A673 (cell line): ENCODE data around the gene HSPB6. TPM values are rescaled to one million over a fixed set of nuclear protein-coding genes. Genes with fewer than 3 reads are reported as not detected.

ENCODE experiments used
- BruUV-seq: library from RNA; stranded (reverse); fragments of 400-500 nt; replicated peaks from 2 replicates; lab custom pipeline; 2021; lab: Mats Ljungman, UMichigan
- CTCF ChIA-PET: fragments of 300-600 bp; sonication (Branson Sonifier 250); formaldehyde crosslinking; loops from one replicate; lab custom pipeline; 2022; ENCODE audit warnings: antibody characterized with exemption; lab: Charles Lee
- POLR2A ChIA-PET: fragments of 300-600 bp; sonication (Branson Sonifier 250); formaldehyde crosslinking; loops from one replicate; lab custom pipeline; 2022; ENCODE audit warnings: antibody characterized with exemption; ENCODE audit not compliant: low non-redundant PET; lab: Charles Lee
- DNase-seq: peaks from one replicate; pipeline ENCODE4 v3.0.0-alpha.2; 2015; ENCODE audit warnings: low spot score
- H3K27ac ChIP-seq: fragments of 200-600 bp; sonication (generic); 2 replicates; pipeline ENCODE4 v1.5.1; 2016; ENCODE audit warnings: mixed run types, low read depth, mild to moderate bottlenecking, mixed read lengths, antibody characterized with exemption, low read length; ENCODE audit not compliant: poor library complexity, severe bottlenecking
- H3K27me3 ChIP-seq: fragments of 200-600 bp; sonication (generic); replicated peaks from 2 replicates; pipeline ENCODE4 v1.6.1; 2017; ENCODE audit warnings: mixed run types, low read depth, mild to moderate bottlenecking, mixed read lengths, antibody characterized with exemption, low read length; ENCODE audit not compliant: insufficient read depth, poor library complexity
- H3K36me3 ChIP-seq: fragments of 200-600 bp; sonication (generic); 2 replicates; pipeline ENCODE4 v1.6.1; 2016; ENCODE audit warnings: mixed run types, mild to moderate bottlenecking, mixed read lengths, antibody characterized with exemption, low read length; ENCODE audit not compliant: insufficient read depth, poor library complexity, severe bottlenecking
- H3K4me1 ChIP-seq: fragments of 200-600 bp; sonication (generic); 2 replicates; pipeline ENCODE4 v1.6.1; 2017; ENCODE audit warnings: mixed run types, mild to moderate bottlenecking, mixed read lengths, antibody characterized with exemption, low read length; ENCODE audit not compliant: insufficient read depth, poor library complexity, severe bottlenecking
- H3K4me3 ChIP-seq: fragments of 200-600 bp; sonication (generic); 2 replicates; pipeline ENCODE4 v1.5.1; 2016; ENCODE audit warnings: low read depth, mixed run types, mild to moderate bottlenecking, mixed read lengths, low read length; ENCODE audit not compliant: poor library complexity, severe bottlenecking
- H3K9me3 ChIP-seq: fragments of 200-600 bp; sonication (generic); 2 replicates; pipeline ENCODE4 v1.6.1; 2016; ENCODE audit warnings: mixed run types, low read depth, mild to moderate bottlenecking, mixed read lengths, antibody characterized with exemption, low read length; ENCODE audit not compliant: poor library complexity, severe bottlenecking
- CTCF ChIP-seq: fragments of 300-800, 200-600 bp; sonication (generic); conservative IDR thresholded peaks from 2 replicates; pipeline ENCODE4 v1.5.1; 2017; ENCODE audit warnings: low read depth, mild to moderate bottlenecking, antibody characterized with exemption, low read length, moderate library complexity, mixed read lengths
- EZH2 ChIP-seq: fragments of 200-600 bp; sonication (generic); IDR thresholded peaks from 2 replicates; pipeline ENCODE4 v1.6.1; 2017; ENCODE audit warnings: borderline replicate concordance, low read depth, mild to moderate bottlenecking, mixed read lengths, antibody characterized with exemption, low read length; ENCODE audit not compliant: poor library complexity, severe bottlenecking
- intact Hi-C: fragments of 100-400 bp; cut with micrococcal nuclease; formaldehyde crosslinking; loops from one replicate; pipeline ENCODE4 v1.10.0; 2022; ENCODE audit not compliant: unreplicated experiment
- total RNA-seq: library from RNA; stranded (reverse); gene quantifications from 2 replicates; pipeline ENCODE4 v1.2.3, GENCODE V29; 2021

HSPB6 gene
- total RNA-seq, 1 experiment from 2014 or later, result not detected

- no TSS peak for BruUV-seq
- no peak for DNase-seq
- H3K4me3 ChIP-seq, result no peak overlapping the region
- H3K27me3 ChIP-seq, result no peaks in the 10 kb centered on the region
- peaks cover 52% of the 10 kb centered on the region for H3K36me3 ChIP-seq
- POLR2A ChIA-PET, result no interaction called here
- TF ChIP-seq CTCF, result no peak
- no peak for TF ChIP-seq EZH2
- peaks cover 8% of the 10 kb centered on the region for H3K4me1 ChIP-seq
- CTCF ChIA-PET, result no interaction called here
- no peak overlapping the region for H3K27ac ChIP-seq
- H3K9me3 ChIP-seq, result no peaks in the 10 kb centered on the region
- intact Hi-C loops, result no loop called here
Measured at GRCh38 chr19:35720648-35721047, 36.2 kb downstream of the HSPB6 start.

DNA sequence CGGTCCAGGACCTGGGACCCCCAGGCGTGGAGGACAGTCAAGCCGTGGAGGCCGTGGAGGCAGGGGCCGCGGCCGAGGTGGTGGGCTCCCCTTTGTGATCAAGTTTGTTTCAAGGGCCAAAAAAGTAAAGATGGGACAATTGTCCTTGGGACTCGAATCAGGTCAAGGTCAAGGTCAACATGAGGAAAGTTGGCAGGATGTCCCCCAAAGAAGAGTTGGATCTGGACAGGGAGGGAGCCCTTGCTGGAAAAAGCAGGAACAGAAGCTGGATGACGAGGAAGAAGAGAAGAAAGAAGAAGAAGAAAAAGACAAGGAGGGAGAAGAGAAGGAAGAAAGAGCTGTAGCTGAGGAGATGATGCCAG, 36.7 kb downstream of the HSPB6 start:
- ChIA-PET CTCF (no interaction called here), POLR2A (no interaction called here)
- peaks cover 47% of the 10 kb centered on the region for H3K36me3 ChIP-seq
- no TSS peak for BruUV-seq
- H3K4me3 ChIP-seq, result no peak overlapping the region
- no peak for DNase-seq
- intact Hi-C loops, result no loop called here
- H3K27me3 ChIP-seq, result no peaks in the 10 kb centered on the region
- H3K4me1 ChIP-seq, result peaks cover 8% of the 10 kb centered on the region
- TF ChIP-seq CTCF, result no peak
- TF ChIP-seq EZH2, result no peak
- no peak overlapping the region for H3K27ac ChIP-seq
- H3K9me3 ChIP-seq, result no peaks in the 10 kb centered on the region

DNA sequence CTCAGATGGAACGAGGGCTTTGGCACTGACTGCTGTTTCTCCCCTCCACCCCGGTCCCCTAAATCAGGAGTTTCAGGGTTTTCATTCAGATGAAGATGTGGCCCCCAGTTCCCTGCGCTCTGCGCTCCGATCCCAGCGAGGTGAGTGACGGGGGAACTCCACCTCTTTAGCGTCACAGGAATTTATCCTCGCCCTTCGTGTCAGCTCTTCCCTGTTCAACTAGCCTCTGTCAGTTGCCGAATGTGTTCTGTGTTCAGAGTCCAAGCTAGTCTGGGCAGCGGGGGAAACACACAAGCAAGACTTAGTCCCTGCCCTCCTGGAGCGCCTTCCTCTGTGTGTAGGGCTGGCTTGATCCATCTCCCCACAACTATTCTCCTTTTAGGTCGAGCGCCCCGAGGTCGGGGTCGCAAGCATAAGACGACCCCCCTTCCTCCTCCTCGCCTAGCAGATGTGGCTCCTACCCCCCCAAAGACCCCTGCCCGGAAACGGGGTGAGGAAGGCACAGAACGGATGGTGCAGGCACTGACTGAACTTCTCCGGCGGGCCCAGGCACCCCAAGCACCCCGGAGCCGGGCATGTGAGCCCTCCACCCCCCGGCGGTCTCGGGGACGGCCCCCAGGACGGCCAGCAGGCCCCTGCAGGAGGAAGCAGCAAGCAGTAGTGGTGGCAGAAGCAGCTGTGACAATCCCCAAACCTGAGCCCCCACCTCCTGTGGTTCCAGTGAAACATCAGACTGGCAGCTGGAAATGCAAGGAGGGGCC, 37.2 kb downstream of the HSPB6 start:
- TF ChIP-seq CTCF, result no peak
- no peak for TF ChIP-seq EZH2
- no peak for DNase-seq
- Histone ChIP-seq H3K36me3 (peaks cover 41% of the 10 kb centered on the region), H3K9me3 (no peaks in the 10 kb centered on the region), H3K4me3 (peak overlapping the region; percentile 96), H3K4me1 (peaks cover 8% of the 10 kb centered on the region), H3K27ac (peak overlapping the region; percentile 90), H3K27me3 (no peaks in the 10 kb centered on the region)
- ChIA-PET CTCF (no interaction called here), POLR2A (no interaction called here)
- TSS peak; percentile 31 for BruUV-seq
- intact Hi-C loops, result no loop called here
